Stimulated activated CD8-positive, alpha-beta memory T cell treated with anti-CD3 and anti-CD28 coated beads, Interleukin-15, amount 100 ng/mL, for 48 hours (primary cell): ENCODE measurements around the gene ZBTB39.
"Not testable (repeated sequence)": the region's sequence is repeated elsewhere in the genome, so short reads cannot be mapped to it uniquely, and the experiment has no call there.

Experiments
- DNase-seq, 2 donors: peaks; one replicate each; pipeline ENCODE4 v3.0.0-alpha.2; 2020; ENCODE audit warnings: low read depth in 2 of 2

Gene ZBTB39

DNA sequence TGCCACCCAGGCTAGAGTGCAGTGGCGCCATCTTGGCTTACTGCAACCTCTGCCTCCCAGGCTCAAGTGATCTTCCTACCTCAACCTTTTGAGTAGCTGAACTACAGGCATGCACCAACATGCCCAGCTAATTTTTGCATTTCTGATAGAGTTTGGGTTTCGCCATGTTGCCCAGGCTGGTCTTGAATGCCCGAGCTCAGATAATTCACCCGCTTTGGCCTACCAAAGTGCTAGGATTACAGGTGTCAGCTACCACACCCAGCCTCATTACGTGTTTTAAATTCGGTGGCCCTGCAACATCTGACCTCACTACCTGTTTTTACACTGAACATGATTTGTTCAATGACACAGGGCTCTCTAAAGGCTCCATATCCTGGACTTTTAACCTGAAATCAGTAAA is 26.1 kb downstream of the ZBTB39 start:
- DNase-seq, result no peak

DNA sequence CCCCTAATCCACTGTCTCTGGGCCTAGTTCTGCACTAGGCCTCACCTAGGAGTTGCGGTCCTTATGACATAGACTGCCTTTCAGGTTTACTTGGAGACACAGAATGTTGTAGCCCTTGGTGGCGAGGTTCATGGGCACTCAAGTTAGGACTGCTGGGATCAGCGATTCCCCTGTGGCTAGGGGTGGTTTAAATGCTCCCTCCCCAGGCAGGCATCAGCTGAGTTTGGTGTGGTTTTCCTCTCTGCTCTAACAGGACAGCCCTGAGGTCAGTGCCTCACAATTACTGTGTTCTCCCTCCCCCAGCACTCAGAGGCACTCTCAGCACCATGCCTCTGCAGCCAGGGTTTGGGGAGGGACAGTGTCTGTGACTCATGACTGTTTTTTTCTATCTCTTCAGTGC is 26.7 kb downstream of the ZBTB39 start:
- DNase-seq, result no peak

DNA sequence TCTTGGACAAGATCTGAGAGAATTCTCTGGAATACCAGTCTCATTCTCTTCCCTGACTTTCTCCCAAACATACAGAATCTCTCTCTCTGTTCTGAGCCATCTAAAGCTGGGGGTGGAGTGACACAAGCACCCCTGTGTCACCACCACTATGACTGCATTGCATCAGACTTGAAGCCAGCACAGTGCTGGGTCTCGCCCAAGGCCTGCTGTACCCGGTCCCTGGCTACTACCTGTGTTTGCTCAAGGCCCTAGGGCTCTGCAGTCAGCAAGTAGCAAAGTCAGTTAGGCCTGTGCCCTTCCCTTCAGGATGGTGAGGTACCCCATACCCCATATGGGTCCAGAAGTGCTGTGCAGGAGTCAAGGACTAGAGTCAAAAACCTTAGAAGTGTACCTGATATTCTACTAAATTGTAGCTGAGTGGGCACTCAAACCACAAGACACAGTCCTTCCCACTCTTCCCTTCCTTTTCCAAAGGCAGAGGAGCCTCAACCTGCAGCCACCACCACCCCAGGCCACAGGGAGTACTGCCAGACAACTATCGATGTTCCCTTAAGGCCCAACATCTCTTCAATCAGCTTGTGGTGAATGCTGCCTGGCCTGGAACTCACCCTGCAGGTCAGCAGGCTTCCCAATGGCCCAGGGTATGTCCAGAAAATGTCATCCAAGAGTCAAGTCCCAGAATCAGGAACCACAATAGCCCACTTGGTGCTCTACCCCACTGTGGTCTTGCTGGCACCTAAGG is 27.8 kb downstream of the ZBTB39 start:
- no peak for DNase-seq

DNA sequence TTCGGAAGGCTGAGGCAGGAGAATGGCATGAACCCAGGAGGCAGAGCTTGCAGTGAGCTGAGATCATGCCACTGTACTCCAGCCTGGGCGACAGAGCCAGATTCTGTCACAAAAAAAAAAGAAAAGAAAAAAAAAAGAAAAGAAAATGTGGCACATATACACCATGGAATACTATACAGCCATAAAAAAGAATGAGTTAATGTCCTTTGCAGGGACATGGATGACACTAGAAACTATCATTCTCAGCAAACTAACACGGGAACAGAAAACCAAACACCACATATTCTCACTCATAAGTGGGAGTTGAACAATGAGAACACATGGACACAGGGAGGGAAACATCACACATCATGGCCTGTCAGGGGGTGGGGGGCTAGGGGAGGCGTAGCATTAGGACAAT is 29.0 kb downstream of the ZBTB39 start:
- DNase-seq, result not testable (repeated sequence)

- DNase-seq, result not testable (repeated sequence)
Measured at GRCh38 chr12:56974224-56974623, 32.1 kb downstream of the ZBTB39 start.

DNA sequence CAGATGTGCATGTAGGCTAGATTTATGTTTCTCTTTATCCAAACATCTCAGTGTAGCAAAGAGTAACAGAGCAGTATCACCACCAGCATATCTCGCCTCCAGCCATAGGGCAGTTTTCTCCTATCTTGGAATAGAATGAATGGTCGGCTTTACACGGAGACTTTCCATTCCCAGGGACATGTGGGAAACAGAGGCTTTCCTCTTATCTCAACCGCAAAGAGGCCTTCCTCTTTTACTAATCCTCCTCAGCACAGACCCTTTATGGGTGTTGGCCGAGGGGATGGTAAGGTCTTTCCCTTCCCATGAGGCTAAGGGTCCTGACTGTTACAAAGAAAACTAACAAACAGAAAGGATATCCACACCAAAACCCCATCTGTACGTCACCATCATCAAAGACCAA is 37.4 kb downstream of the ZBTB39 start:
- not testable (repeated sequence) for DNase-seq

- DNase-seq, result not testable (repeated sequence)
Measured at GRCh38 chr12:56965997-56966642, 40.2 kb downstream of the ZBTB39 start.

DNA sequence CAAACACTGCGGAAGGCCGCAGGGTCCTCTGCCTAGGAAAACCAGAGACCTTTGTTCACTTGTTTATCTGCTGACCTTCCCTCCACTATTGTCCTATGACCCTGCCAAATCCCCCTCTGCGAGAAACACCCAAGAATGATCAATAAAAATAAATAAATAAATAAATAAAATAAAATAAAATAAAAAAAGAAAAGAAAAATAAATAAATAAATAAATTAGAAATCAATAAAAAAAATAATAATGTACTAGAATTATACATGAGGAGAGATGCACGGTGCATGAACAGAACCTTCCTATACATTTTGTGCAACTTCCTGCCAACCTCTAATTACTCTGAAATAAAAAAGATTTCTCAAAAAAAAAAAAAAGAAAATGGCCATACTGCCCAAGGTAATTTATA is 41.2 kb downstream of the ZBTB39 start:
- not testable (repeated sequence) for DNase-seq

DNA sequence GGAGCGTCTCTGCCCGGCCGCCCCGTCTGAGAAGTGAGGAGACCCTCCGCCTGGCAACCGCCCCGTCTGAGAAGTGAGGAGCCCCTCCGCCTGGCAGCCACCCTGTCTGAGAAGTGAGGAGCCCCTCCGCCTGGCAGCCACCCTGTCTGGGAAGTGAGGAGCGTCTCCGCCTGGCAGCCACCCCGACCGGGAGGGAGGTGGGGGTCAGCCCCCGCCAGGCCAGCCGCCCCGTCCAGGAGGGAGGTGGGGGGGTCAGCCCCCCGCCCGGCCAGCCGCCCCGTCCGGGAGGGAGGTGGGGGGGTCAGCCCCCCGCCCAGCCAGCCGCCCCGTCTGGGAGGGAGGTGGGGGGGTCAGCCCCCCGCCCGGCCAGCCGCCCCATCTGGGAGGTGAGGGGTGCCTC is 42.8 kb downstream of the ZBTB39 start:
- not testable (repeated sequence) for DNase-seq

GRCh38 chr12:56962247-56962646 is 44.1 kb downstream of the ZBTB39 start:
- not testable (repeated sequence) for DNase-seq

DNA sequence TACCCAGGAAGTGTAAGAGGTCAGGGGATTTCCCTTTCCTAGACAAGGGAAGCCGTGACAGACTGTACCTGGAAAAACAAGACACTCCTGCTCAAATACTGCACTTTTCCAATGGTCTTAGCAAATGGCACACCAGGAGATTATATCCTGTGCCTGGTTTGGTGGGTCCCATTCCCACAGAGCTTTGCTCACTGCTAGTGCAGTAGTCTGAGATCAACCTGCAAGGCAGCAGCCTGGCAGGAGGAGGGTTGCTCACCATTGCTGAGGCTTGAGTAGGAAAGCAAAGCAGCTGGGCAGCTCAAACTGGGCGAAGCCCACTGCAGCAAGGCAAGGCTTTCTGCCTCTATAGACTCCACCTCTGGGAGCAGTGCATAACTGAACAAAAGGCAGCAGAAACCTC is 47.9 kb downstream of the ZBTB39 start:
- no peak for DNase-seq

GRCh38 chr12:56957229-56958052 is 48.9 kb downstream of the ZBTB39 start, which contains the start of gene RDH16:
Gene RDH16 (minus strand): TSS chr12:56957608. CDS start chr12:56957462, 146 bp downstream.
- no peak for DNase-seq

GRCh38 chr12:56955631-56956256 is 50.6 kb downstream of the ZBTB39 start:
- no peak for DNase-seq

DNA sequence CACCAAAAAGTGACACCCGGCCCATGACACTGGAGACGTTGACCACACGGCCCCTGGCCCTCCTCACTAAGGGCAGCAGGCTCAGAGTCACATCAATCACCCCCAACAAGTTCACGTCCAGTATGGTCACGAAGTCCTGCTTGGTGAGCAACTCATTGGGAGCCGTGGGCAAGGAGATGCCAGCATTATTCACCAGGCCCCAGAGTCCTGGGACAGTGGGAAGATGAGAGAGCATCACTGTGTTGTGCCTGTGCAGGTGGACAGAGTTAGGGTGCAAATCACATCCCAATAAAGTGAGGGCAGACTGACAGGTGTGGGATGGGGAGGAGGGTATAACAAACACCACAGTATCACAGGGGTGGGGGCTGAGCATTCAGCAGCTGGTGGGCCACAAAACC is 51.4 kb downstream of the ZBTB39 start:
- DNase-seq, result no peak

GRCh38 chr12:56954057-56954957 is 52.0 kb downstream of the ZBTB39 start:
- no peak for DNase-seq

DNA sequence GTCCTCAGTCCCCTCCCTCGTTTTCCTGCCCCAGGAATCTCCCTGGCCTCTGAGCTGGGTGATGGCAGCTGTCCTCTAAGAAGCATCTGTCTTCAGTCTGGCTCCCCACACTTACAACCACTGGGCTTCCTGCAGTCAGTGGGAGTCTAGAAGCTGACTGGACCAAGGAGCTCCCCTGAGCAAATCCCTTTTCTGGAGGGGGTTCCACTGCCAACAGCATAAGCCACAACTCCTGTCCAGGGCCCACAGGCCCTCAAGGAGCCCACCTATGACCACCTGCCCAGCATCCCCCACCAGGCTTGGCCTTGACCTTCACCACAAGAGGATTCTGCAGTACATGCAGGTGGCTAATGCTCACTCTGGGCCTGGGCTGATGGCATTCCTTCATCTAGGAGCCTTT is 53.0 kb downstream of the ZBTB39 start:
- no peak for DNase-seq

DNA sequence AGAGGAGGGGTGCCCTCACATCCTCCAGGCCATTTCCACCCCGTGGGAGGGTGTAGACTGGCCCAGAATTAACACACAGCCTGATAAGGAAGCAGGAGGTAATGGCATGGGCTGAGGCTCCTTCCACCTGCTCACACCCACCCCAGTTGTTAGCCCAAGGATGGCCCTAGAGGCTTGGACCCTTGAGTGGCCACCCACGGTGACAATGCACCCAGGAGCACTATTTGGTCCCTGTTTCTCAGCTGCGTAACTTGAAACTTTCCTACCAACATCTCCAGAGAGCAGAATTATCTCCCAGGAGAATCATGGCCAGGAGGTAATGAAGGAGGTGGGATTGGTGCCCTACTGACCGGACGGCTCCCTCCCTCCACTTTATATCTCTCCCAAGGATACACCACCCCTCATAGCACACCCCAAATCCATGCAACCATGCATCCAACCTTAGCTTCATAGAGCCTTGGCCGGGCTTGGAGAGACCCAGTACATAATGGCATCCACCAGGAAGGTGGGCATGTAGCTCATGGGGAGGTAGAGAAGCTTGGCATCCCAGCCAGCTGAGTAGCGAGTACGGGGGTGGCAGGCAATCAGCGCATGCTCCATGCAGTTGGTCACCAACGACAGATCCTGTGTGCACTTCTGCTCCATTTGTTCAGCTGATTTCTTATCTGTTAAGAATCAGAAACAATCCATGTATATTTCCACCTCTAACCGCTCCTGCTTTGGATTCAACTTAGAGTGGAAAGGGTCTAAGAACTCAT is 54.6 kb downstream of the ZBTB39 start:
- DNase-seq, result no peak

DNA sequence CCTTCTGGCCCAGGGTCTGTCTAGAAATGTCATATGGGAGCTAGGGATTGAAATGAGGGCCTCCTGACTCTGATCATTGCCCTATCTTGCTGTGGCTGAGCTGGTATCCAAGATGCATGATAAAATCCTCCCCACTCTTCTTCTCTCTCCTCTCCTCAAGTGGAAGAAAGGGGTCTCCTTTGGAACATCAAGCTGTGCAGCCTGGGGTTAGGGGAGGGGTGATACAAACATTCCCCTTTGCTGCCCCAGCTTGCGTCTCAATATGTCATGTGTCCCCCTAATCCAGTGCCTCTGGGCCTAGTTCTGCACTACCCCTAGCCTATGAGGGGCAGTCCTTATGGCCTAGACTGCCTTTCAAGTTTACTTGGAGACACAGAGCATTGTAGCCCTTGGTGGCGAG is 57.5 kb downstream of the ZBTB39 start:
- DNase-seq, result no peak
